SK-N-SH (cell line): ENCODE results near the gene TRIM42. TPM values are rescaled to one million over a fixed set of nuclear protein-coding genes. Genes with fewer than 3 reads are reported as not detected.

ENCODE experiments used
- CTCF ChIA-PET: fragments of 300-600, 350-600 bp; formaldehyde crosslinking; extraction: SDS; loops from one replicate; lab custom pipeline; 2021; lab: Yijun Ruan, JAX
- POLR2A ChIA-PET: fragments of 350-600 bp; sonication (Branson Sonifier 250); formaldehyde crosslinking; extraction: SDS; loops from one replicate; lab custom pipeline; 2020; ENCODE audit warnings: antibody characterized with exemption, inconsistent platforms; lab: Yijun Ruan, JAX
- DNase-seq: peaks from one replicate; pipeline ENCODE4 v3.0.0; 2012
- H2AFZ ChIP-seq: fragments of 200-600 bp; sonication (generic); 2 replicates; pipeline ENCODE4 v1.8.1; 2016; ENCODE audit warnings: antibody characterized with exemption, mild to moderate bottlenecking, low read depth
- H3F3A ChIP-seq: fragments of 200-600 bp; sonication (generic); replicated peaks from 2 replicates; pipeline ENCODE3; 2016; ENCODE audit warnings: antibody characterized with exemption, mild to moderate bottlenecking; ENCODE audit not compliant: insufficient read depth
- H3K27ac ChIP-seq, 2 experiments: fragments of 200-500 bp in 1 of 2; fragments of 200-600 bp in 1 of 2; sonication (Bioruptor generic) in 1 of 2; sonication (generic), shearing (Covaris generic) in 1 of 2; 2 replicates each; pipeline versions ENCODE4 v1.5.1 to v1.6.1; 2014 to 2016; ENCODE audit warnings: low read depth in 2 of 2, inconsistent platforms in 1 of 2, low read length in 1 of 2, mild to moderate bottlenecking in 1 of 2, mixed read lengths in 1 of 2
- H3K27me3 ChIP-seq: fragments of 200-600 bp; sonication (generic), shearing (Covaris generic); 2 replicates; pipeline ENCODE4 v1.6.1; 2016; ENCODE audit warnings: mixed run types; ENCODE audit not compliant: insufficient read depth
- H3K36me3 ChIP-seq, 2 experiments: fragments of 200-500 bp in 1 of 2; fragments of 200-600 bp in 1 of 2; sonication (Bioruptor generic) in 1 of 2; sonication (generic) in 1 of 2; replicated peaks in 1 of 2; 2 replicates each; pipeline versions ENCODE3 to v1.5.1; 2014 to 2016; ENCODE audit warnings: low read length in 1 of 2, mild to moderate bottlenecking in 1 of 2; ENCODE audit not compliant: insufficient read depth in 2 of 2, control insufficient read depth in 1 of 2
- H3K4me1 ChIP-seq, 2 experiments: fragments of 200-500 bp in 1 of 2; fragments of 200-600 bp in 1 of 2; sonication (Bioruptor generic) in 1 of 2; sonication (generic), shearing (Covaris generic) in 1 of 2; 2 replicates each; pipeline versions ENCODE4 v1.5.1 to v1.6.1; 2014 to 2016; ENCODE audit warnings: low read depth in 1 of 2, low read length in 1 of 2, mixed run types in 1 of 2; ENCODE audit not compliant: insufficient read depth in 2 of 2, control insufficient read depth in 1 of 2
- H3K4me2 ChIP-seq: fragments of 200-600 bp; sonication (generic), shearing (Covaris generic); 2 replicates; pipeline ENCODE4 v1.6.1; 2017; ENCODE audit warnings: mixed run types
- H3K4me3 ChIP-seq, 2 experiments: fragments of 200-500 bp in 1 of 2; fragments of 200-600 bp in 1 of 2; sonication (Bioruptor generic) in 1 of 2; sonication (generic), shearing (Covaris generic) in 1 of 2; 2 replicates each; pipeline versions ENCODE4 v1.5.1 to v1.8.1; 2014 to 2016; ENCODE audit warnings: low read depth in 2 of 2, inconsistent platforms in 1 of 2, low read length in 1 of 2, mild to moderate bottlenecking in 1 of 2, mixed read lengths in 1 of 2, moderate library complexity in 1 of 2
- H3K79me2 ChIP-seq: fragments of 200-600 bp; sonication (generic); 2 replicates; pipeline ENCODE4 v1.8.1; 2017; ENCODE audit warnings: mild to moderate bottlenecking; ENCODE audit not compliant: insufficient read depth
- H3K9ac ChIP-seq: fragments of 200-600 bp; sonication (generic); 2 replicates; pipeline ENCODE4 v1.6.1; 2017; ENCODE audit warnings: mixed run types
- H3K9me2 ChIP-seq: fragments of 200-600 bp; sonication (generic); 2 replicates; pipeline ENCODE4 v1.6.1; 2017; ENCODE audit warnings: mixed run types
- H3K9me3 ChIP-seq: fragments of 200-600 bp; sonication (generic); 2 replicates; pipeline ENCODE4 v1.6.1; 2017; ENCODE audit warnings: mixed run types, mild to moderate bottlenecking, moderate library complexity
- H4K20me1 ChIP-seq: fragments of 200-600 bp; sonication (generic); 2 replicates; pipeline ENCODE4 v1.6.1; 2017; ENCODE audit warnings: mild to moderate bottlenecking, mixed run types; ENCODE audit not compliant: insufficient read depth
- CHD2 ChIP-seq: fragments of 150-350 bp; IDR thresholded peaks from 2 replicates; pipeline ENCODE4 v1.6.1; 2018; ENCODE audit warnings: low read length; ENCODE audit not compliant: partially characterized antibody
- ELF1 ChIP-seq: IDR thresholded peaks from 2 replicates; pipeline ENCODE4 v1.4.0; 2012
- EZH2phosphoT487 ChIP-seq: fragments of 200-600 bp; sonication (generic); IDR thresholded peaks from 2 replicates; pipeline ENCODE4 v1.6.1; 2017; ENCODE audit warnings: low read depth, mixed run types, mild to moderate bottlenecking, antibody characterized with exemption, moderate library complexity, borderline replicate concordance
- FOXM1 ChIP-seq: IDR thresholded peaks from 2 replicates; pipeline ENCODE4 v1.4.0; 2012; ENCODE audit warnings: low read depth, mild to moderate bottlenecking
- MEF2A ChIP-seq: IDR thresholded peaks from 2 replicates; pipeline ENCODE4 v1.4.0; 2012; ENCODE audit warnings: low read depth, borderline replicate concordance
- MXI1 ChIP-seq: IDR thresholded peaks from 2 replicates; pipeline ENCODE4 v1.6.1; 2012; ENCODE audit warnings: mild to moderate bottlenecking, low read depth, low read length, improper control_type of control experiment
- NFIC ChIP-seq: IDR thresholded peaks from 2 replicates; pipeline ENCODE4 v1.4.0; 2012; ENCODE audit warnings: borderline replicate concordance
- RAD21 ChIP-seq: IDR thresholded peaks from 2 replicates; pipeline ENCODE4 v1.6.1; 2012; ENCODE audit warnings: mild to moderate bottlenecking, low read length
- RCOR1 ChIP-seq: fragments of 150-350 bp; IDR thresholded peaks from 2 replicates; pipeline ENCODE4 v1.6.1; 2017; ENCODE audit warnings: antibody characterized with exemption, low read length
- RXRA ChIP-seq: IDR thresholded peaks from 2 replicates; pipeline ENCODE4 v1.4.0; 2012; ENCODE audit warnings: low read depth, mild to moderate bottlenecking, borderline replicate concordance
- SIN3A ChIP-seq: IDR thresholded peaks from 2 replicates; pipeline ENCODE4 v1.6.1; 2012; ENCODE audit warnings: low read depth, mild to moderate bottlenecking, low read length, moderate library complexity, borderline replicate concordance
- SMC3 ChIP-seq: IDR thresholded peaks from 2 replicates; pipeline ENCODE4 v1.6.1; 2012; ENCODE audit warnings: low read depth, low read length, improper control_type of control experiment
- TAF1 ChIP-seq: IDR thresholded peaks from 2 replicates; pipeline ENCODE4 v1.6.1; 2012; ENCODE audit warnings: low read depth, mild to moderate bottlenecking, low read length, moderate library complexity, borderline replicate concordance
- WGBS: methylation state at CpG from one replicate; pipeline ENCODE4 v1.1.6; 2017; ENCODE audit warnings: low lambda C conversion rate; 5-methylcytosine and 5-hydroxymethylcytosine counted together
- polyA plus RNA-seq, 3 experiments: library from polyadenylated mRNA; depleted of rRNA; stranded (reverse); fragments of >200 nt; gene quantifications; 2 replicates each; pipeline ENCODE4 v1.2.3, GENCODE V29; 2012
- TF ChIP-seq, protein P1 (sequence below): IDR thresholded peaks from 2 replicates; pipeline ENCODE4 v1.4.0; 2012; ENCODE audit warnings: low read depth, borderline replicate concordance
- TF ChIP-seq, protein P2 (sequence below): fragments of 200-600 bp; sonication (generic); IDR thresholded peaks from 2 replicates; pipeline ENCODE4 v1.6.1; 2017; ENCODE audit warnings: antibody characterized with exemption, mild to moderate bottlenecking, moderate library complexity
- TF ChIP-seq, protein P3 (sequence below): IDR thresholded peaks from 2 replicates; pipeline ENCODE4 v1.4.0; 2012; ENCODE audit warnings: low read depth
- TF ChIP-seq, protein P4 (sequence below): IDR thresholded peaks from 2 replicates; pipeline ENCODE4 v1.4.0; 2012; ENCODE audit warnings: low read depth, borderline replicate concordance
- TF ChIP-seq, protein P5 (sequence below): IDR thresholded peaks from 2 replicates; pipeline ENCODE4 v1.6.1; 2012; ENCODE audit warnings: mild to moderate bottlenecking, low read depth, low read length, moderate library complexity

TRIM42 gene
- polyA plus RNA-seq, 1 of the 3 experiments (the other 2 are of a cell fraction), result not detected

DNA sequence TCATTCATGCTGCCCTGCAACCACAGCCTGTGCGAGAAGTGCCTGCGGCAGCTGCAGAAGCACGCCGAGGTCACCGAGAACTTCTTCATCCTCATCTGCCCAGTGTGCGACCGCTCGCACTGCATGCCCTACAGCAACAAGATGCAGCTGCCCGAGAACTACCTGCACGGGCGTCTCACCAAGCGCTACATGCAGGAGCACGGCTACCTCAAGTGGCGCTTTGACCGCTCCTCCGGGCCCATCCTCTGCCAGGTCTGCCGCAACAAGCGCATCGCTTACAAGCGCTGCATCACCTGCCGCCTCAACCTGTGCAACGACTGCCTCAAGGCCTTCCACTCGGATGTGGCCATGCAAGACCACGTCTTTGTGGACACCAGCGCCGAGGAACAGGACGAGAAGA is 4.7 kb downstream of the TRIM42 start:
- no peaks in the 10 kb centered on the region for H3K27me3 ChIP-seq
- H3K27ac ChIP-seq, result no peak overlapping the region
- no peaks in the 10 kb centered on the region for H3F3A ChIP-seq
- H3K79me2 ChIP-seq, result no peaks in the 10 kb centered on the region
- H4K20me1 ChIP-seq, result no peaks in the 10 kb centered on the region
- no peaks in the 10 kb centered on the region for H3K9me2 ChIP-seq
- no peak overlapping the region for H3K9ac ChIP-seq
- no peak overlapping the region for H2AFZ ChIP-seq
- DNase-seq, result no peak
- POLR2A ChIA-PET, result no interaction called here
- H3K4me3 ChIP-seq, result no peak overlapping the region
- no peaks in the 10 kb centered on the region for H3K9me3 ChIP-seq
- no peaks in the 10 kb centered on the region for H3K4me1 ChIP-seq
- no peak overlapping the region for H3K4me2 ChIP-seq
- no peaks in the 10 kb centered on the region for H3K36me3 ChIP-seq
- CTCF ChIA-PET, result no interaction called here
- no peak for TF ChIP-seq NFIC
- TF ChIP-seq, protein P1, sequence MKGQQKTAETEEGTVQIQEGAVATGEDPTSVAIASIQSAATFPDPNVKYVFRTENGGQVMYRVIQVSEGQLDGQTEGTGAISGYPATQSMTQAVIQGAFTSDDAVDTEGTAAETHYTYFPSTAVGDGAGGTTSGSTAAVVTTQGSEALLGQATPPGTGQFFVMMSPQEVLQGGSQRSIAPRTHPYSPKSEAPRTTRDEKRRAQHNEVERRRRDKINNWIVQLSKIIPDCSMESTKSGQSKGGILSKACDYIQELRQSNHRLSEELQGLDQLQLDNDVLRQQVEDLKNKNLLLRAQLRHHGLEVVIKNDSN, result no peak
- TF ChIP-seq, protein P2, sequence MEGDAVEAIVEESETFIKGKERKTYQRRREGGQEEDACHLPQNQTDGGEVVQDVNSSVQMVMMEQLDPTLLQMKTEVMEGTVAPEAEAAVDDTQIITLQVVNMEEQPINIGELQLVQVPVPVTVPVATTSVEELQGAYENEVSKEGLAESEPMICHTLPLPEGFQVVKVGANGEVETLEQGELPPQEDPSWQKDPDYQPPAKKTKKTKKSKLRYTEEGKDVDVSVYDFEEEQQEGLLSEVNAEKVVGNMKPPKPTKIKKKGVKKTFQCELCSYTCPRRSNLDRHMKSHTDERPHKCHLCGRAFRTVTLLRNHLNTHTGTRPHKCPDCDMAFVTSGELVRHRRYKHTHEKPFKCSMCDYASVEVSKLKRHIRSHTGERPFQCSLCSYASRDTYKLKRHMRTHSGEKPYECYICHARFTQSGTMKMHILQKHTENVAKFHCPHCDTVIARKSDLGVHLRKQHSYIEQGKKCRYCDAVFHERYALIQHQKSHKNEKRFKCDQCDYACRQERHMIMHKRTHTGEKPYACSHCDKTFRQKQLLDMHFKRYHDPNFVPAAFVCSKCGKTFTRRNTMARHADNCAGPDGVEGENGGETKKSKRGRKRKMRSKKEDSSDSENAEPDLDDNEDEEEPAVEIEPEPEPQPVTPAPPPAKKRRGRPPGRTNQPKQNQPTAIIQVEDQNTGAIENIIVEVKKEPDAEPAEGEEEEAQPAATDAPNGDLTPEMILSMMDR, result no peak
- TF ChIP-seq, protein P3, sequence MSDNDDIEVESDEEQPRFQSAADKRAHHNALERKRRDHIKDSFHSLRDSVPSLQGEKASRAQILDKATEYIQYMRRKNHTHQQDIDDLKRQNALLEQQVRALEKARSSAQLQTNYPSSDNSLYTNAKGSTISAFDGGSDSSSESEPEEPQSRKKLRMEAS, result no peak
- TF ChIP-seq RAD21, result no peak
- TF ChIP-seq, all 33 proteins: peak for 0
- 71% methylated on average over 18 of the region's 27 CpGs for WGBS

GRCh38 chr3:140686128-140686527 is 8.3 kb downstream of the TRIM42 start:
- H3K27ac ChIP-seq, result no peak overlapping the region
- H3K4me3 ChIP-seq, result no peak overlapping the region
- 42% methylated on average over 2 of the region's 2 CpGs for WGBS
- no peaks in the 10 kb centered on the region for H3K9me2 ChIP-seq
- no peak overlapping the region for H3K9ac ChIP-seq
- no peak for DNase-seq
- no peaks in the 10 kb centered on the region for H3F3A ChIP-seq
- CTCF ChIA-PET, result interaction anchor here (0.7 kb wide), 1 partner anchor 8 kb away, joined by 3 read pairs; no protein-coding TSS in a partner anchor
- H3K9me3 ChIP-seq, result no peaks in the 10 kb centered on the region
- no peaks in the 10 kb centered on the region for H3K4me1 ChIP-seq
- no peaks in the 10 kb centered on the region for H3K79me2 ChIP-seq
- H3K27me3 ChIP-seq, result no peaks in the 10 kb centered on the region
- no peak overlapping the region for H3K4me2 ChIP-seq
- H2AFZ ChIP-seq, result no peak overlapping the region
- no peaks in the 10 kb centered on the region for H4K20me1 ChIP-seq
- POLR2A ChIA-PET, result no interaction called here
- no peaks in the 10 kb centered on the region for H3K36me3 ChIP-seq
- no peak for TF ChIP-seq SIN3A
- TF ChIP-seq, protein P4, sequence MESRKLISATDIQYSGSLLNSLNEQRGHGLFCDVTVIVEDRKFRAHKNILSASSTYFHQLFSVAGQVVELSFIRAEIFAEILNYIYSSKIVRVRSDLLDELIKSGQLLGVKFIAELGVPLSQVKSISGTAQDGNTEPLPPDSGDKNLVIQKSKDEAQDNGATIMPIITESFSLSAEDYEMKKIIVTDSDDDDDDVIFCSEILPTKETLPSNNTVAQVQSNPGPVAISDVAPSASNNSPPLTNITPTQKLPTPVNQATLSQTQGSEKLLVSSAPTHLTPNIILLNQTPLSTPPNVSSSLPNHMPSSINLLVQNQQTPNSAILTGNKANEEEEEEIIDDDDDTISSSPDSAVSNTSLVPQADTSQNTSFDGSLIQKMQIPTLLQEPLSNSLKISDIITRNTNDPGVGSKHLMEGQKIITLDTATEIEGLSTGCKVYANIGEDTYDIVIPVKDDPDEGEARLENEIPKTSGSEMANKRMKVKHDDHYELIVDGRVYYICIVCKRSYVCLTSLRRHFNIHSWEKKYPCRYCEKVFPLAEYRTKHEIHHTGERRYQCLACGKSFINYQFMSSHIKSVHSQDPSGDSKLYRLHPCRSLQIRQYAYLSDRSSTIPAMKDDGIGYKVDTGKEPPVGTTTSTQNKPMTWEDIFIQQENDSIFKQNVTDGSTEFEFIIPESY, result no peak
- no peak for TF ChIP-seq TAF1
- TF ChIP-seq, protein P1, result no peak
- TF ChIP-seq SMC3, result no peak
- no peak for TF ChIP-seq EZH2phosphoT487
- no peak for TF ChIP-seq MXI1
- no peak for TF ChIP-seq MEF2A
- TF ChIP-seq FOXM1, result no peak
- TF ChIP-seq, protein P5, sequence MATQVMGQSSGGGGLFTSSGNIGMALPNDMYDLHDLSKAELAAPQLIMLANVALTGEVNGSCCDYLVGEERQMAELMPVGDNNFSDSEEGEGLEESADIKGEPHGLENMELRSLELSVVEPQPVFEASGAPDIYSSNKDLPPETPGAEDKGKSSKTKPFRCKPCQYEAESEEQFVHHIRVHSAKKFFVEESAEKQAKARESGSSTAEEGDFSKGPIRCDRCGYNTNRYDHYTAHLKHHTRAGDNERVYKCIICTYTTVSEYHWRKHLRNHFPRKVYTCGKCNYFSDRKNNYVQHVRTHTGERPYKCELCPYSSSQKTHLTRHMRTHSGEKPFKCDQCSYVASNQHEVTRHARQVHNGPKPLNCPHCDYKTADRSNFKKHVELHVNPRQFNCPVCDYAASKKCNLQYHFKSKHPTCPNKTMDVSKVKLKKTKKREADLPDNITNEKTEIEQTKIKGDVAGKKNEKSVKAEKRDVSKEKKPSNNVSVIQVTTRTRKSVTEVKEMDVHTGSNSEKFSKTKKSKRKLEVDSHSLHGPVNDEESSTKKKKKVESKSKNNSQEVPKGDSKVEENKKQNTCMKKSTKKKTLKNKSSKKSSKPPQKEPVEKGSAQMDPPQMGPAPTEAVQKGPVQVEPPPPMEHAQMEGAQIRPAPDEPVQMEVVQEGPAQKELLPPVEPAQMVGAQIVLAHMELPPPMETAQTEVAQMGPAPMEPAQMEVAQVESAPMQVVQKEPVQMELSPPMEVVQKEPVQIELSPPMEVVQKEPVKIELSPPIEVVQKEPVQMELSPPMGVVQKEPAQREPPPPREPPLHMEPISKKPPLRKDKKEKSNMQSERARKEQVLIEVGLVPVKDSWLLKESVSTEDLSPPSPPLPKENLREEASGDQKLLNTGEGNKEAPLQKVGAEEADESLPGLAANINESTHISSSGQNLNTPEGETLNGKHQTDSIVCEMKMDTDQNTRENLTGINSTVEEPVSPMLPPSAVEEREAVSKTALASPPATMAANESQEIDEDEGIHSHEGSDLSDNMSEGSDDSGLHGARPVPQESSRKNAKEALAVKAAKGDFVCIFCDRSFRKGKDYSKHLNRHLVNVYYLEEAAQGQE, result no peak
- TF ChIP-seq RCOR1, result no peak
- no peak for TF ChIP-seq RXRA
- TF ChIP-seq ELF1, result no peak
- TF ChIP-seq CHD2, result no peak
